GM19035 (cell line): ENCODE measurements around the gene UQCR11.

ENCODE experiments used
- ATAC-seq: cut with Tn5 transposase; IDR thresholded peaks from one replicate; pipeline ENCODE4 v1.9.1; 2021; ENCODE audit not compliant: unreplicated experiment

UQCR11 gene

DNA sequence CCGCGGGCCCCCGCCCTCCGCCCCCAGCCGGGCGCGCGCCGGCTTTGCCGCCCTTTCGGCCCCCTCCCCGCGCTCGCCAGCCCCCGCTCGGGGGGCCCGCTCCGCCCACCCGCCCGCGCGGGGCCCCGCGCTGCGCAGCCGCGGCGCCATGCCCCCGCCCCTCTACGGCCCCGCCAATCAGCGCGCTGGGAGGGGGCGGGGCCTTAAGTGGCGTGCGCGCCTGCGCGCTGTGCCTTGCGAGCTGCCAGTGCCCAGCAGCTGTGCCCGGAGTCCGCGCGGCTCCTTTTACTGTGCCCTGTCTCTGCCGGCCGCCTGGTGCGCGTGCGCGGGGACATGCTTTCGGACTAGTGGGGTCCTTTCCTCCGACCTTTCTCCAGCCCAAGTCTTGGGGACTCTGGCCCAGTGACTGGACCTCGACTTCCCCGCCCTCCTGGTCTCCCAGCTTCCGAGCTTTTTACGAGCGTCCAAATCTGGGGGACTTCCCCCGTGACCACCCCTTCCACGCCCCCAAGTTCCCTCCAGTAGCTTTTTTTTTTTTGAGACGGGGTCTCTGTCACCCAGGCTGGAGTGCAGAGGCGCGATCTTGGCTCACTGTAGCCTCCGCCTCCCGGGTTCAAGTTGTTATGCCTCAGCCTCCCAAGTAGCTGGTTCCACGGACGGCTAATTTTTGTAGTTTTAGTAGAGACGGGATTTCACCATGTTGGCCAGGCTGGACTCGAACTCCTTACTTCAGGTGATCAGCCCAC, 12.3 kb downstream of the UQCR11 start, which contains the start of gene MBD3:
MBD3 (minus strand) TSS at position 111 of the 746 bp plus-strand sequence. CDS start 234 bp downstream, outside the sequence.
- peak; percentile 67 for ATAC-seq

- peak; percentile 72 for ATAC-seq
These were observed 13.1 kb downstream of the UQCR11 start for GRCh38 chr19:1592024-1592754.

- ATAC-seq, result no peak
These were observed 13.7 kb downstream of the UQCR11 start for GRCh38 chr19:1591421-1592023.

DNA sequence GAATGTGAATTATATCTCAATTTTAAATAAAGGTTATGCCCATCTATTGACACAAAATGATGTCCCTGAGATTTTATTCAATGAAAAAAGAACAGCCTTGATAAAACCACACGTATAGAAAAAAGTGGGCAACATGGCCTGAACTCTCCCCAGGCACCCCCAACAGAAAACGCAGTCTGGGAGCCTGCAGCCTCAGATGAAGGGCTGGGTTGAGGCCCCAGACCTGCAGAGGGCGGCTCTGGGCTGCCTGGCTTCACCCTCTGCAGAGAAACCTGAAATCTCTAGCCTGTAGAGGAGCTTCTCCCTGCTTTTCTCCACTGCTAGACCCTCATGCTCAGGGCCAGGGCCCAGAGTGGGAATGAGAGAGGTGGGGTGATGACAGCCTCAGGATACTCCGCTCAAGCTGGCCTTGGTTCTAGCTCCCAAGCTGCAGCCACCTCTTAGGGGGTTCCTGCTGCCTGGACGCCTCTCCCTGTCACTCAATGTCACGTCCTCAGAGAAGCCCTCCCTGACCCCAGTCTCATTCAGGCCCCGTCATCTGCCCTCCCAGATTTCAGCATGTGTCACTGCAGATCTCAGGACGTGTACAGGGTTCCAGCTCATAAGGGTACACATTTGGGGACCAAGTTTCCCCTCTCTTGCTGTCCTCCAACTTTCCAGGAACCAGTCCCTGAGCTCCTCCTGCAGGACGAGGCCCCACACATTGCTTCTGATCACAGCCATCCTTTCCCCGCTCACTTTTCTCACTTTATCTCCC, 14.4 kb downstream of the UQCR11 start:
- no peak for ATAC-seq

- ATAC-seq, result no peak
These were observed 17.4 kb downstream of the UQCR11 start for GRCh38 chr19:1587872-1588271.

DNA sequence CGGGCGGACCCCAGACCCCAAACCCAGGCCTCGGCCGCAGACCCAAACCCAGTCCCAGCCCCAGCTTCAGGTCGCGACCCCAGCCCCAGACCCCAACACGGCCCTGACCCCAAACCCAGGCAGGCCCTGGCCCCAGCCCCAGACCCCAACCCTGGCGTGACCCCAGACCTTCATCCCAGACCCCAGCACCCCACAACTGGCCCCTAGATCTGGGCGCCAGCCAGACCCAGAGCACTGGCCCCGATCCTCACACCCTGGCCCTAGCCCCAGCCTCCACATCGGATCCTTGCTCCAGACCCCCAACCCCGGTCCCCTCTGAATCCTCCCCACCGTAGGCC, 20.1 kb downstream of the UQCR11 start:
- ATAC-seq, result no peak

DNA sequence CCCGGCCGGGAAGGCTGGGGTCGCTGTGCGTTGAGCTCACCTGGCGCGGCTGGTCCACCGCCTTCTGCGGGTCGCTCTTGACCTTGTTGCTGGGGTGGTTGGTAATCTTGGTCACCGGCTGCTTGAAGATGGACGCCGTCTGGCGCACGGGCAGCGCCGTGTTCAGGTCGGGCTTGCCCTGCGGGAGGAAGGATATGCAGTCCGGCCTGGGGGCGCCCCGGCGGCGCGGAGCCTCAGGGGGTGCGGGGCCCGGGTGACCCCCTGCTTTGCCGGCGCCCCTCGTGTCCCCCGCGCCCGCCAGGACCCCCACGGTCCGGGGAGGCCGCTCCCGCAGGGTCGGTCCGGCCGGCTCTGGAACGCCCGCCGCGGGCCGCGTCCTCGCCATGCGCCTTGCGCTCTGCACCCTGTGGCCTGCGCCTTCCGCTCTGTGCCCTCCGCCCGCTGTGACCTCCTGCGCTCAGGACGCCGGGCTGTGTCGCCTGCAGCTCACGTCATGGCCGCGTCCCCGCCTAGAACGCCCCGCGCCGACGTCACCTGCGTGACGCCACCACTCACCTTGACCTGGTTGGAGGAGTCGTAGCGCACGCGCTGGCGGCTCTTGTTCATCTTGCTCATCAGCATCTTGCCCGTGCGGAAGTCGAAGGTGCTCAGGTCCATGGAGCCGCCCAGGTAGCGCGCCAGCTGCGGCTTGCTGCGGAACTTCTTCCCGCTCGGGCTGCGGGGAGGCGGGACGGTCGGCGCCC, 20.6 kb downstream of the UQCR11 start:
- ATAC-seq, result no peak

DNA sequence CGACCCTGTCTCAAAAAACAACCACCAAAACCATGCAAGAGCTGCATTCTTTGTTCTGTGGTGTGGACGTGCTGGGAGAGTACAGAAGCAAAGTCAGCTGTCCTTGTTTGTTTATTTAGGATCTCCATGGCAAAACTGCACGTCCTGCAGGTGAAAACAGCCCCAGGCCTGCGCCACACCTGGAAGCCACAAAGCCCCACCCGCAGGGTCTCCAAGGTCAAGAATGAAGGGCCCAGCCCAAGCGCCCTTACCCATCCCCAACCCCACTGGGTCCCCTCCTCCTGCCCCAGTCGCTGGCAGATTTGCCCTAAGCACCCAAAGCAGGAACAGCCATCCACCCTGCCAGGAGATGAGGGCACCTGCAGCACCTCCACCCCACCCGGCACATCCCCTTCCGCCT, 23.1 kb downstream of the UQCR11 start:
- no peak for ATAC-seq

DNA sequence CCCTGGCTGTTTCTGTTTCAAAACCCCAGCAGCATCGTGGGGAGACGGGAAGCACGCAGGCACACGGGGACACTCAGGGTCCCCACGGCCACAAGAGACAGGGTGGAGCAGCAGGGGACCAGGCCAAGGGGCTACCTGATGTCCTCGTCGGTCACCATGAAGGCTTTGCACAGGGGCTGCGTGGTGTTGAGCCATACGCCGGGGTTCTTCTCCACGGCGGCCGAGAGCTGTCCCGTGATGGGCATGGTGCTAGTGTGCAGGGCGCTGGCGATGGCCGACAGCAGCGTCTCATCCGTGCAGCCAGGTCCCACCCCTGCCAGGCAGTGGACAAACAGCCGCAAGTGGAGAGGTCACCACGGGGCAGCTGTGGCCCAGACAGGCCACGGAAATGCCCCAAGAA, 24.3 kb downstream of the UQCR11 start:
- no peak for ATAC-seq

- no peak for ATAC-seq
These were observed 24.9 kb downstream of the UQCR11 start for GRCh38 chr19:1580382-1580781.

DNA sequence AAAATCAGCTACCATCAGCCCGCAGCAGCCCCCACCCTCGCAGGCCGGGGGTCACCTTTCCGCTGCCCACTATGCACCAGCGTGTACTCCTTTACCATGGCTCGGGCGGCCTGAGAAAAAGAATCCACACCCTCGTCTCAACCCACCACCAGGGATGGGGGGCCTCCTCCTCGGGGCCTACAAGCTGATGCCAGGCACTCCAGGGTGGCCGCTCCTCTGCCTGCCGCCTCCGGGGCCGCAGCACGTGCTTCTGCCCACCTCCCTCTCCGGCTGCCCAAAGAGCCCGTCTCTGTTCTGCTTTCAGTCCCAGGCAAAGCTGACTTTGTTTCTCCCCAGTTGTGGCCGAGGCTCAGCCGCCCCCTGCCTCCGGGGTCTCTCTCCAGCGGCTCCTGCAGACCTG, 26.0 kb downstream of the UQCR11 start:
- no peak for ATAC-seq

DNA sequence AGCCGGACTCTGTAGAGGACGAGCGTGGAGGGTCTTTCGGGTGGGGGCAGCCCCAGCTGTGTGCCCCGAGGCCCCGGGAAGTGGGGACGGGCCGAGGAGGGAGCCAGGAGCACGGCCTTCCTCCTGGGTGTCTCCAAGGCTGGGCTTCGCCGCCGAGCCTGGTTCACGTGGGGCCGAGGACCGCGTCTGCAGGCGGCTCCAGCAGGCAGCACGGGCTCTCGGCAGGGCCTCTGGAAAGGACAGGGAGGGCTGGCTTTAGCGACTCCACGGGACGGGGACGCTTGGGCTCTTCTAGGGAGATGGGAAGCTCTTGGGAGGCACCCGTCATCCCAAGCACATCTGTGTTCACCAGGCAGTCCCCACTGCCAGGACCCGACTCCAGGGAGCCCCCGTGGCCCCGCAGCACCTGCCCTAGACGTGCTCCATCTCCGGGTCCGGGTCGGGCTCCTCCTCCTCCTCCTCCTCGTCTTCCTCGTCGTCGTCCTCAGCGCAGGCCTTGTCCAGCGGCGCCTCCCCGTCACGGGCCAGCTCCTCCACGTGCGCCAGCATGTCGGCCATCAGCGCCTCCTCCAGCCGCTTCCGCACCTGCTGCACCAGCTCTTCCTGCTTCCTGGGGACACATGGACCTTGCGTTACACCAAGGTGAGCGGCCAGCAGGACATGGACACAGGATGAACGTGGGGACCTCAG, 27.2 kb downstream of the UQCR11 start:
- no peak for ATAC-seq

DNA sequence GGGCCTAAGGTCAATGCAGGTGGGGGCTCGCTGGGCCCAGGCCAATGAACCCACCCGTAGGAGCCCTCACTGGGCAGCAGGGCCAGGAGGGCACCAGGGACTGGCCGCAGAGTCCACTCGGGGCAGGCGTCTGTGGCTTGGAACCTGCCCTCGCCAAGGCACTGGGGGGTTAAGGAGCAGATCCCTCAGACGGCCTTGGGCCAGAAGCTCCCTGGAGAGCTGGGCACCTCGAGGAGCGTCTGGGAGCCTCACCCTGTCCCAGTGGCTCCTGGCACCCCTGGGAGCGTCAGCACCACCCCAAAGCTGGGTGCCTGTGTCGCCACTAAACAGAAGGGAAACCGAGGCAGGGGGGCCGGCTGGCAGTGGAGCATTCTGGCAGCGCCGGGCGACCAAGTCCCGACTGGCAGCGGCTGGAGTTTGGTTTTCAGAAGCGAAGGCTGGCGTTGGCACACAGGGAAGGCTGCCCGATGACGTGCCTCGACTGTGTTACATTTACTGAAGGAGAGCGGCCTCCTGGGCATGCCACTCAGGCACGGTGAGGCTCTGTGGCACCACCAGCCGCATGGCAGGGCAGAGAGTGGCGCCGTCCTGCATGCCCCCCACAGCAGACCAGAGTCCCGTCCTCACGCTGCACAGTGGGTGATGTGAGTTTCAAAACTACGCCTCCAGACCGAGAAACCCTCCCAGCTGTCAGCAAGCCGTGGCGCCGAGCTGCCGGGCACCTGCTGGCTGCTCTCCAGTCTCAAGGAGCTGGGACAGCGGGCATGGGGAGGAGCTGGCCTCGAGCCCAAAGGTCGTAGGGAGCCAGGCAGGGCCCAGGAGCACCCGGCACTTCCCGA, 28.0 kb downstream of the UQCR11 start:
- ATAC-seq, result no peak

DNA sequence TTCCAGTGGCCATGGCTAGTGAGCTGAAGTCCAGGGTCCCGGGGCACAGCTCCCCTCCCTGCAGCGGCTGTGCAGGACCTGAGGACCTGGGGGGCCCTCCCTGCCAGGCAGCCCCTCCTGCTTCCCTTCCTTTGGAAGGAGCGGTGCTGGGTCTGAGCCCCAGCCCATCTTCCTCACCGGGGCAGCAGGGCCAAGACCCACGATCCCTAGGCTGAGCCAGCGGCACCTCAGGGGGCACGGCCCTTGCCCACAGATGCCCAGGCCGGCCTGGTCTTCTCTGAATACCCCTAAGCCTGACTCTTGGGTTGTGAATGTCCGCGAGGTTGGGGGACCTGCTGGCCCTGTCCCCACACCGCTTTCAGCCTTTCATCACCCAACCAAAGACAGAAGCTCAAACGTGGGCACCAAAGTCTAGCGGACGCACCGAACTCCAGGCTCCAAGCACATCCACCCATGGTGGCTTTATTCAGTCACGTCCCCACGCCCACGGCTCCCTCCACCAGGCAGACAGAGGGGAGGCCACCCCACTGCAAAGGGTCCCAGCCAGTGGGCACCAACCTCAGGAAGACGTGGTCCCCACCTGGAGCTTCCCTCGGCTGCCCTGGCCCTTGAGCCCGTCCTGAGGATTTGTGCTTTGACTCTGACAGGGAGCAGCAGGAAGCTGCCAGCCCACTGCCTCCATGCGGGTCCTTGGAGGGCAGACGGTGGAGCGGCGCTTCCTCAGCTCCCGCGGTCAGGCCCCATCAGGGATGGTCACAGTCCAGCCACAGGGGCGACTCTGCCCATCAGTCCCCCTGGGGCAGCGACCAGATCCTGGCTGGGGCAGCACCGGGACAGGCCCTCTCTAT, 28.8 kb downstream of the UQCR11 start:
- no peak for ATAC-seq

DNA sequence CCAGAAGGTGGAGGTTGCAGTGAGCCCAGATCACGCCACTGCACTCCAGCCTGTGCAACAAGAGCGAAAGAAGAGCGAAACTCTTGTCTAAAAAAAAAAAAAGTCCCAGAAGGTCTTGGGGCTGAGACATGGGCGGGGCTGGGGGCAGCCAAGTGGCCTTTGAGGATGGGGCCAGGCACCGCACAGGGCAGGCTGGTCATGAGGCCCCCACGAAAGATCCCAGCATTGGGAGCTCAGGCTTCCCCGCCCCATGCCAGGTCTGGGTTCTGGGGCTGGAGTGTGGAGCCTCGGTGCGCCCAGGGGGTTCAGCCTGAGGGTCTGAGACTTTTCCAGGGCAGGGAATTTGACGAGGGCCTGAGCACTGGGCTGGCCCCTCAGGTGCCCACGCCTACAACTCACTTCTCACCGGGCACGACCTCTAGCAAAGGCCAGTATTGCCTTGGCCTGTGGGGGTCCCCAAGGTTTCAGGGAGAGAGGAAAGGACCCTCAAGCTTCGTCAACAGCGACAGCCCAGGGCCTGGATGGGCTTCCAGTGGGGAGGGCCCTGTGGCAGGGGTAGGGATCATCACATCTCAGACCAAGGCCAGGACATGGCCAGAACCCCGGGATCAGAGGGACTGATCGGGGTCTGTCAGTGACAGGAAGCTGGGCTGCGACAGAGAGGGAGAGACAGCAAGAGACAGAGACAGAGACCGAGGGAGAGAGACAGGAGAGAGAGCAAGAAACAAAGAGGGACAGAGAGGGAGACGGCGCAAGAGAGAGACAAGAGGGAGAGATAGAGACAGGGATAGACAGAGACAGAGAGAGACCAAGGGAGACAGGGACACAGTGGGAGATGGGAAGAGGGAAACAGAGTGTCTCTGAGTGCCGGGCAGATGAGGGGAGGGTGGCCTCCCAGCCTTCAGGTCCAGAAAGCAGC, 29.7 kb downstream of the UQCR11 start:
- no peak for ATAC-seq

DNA sequence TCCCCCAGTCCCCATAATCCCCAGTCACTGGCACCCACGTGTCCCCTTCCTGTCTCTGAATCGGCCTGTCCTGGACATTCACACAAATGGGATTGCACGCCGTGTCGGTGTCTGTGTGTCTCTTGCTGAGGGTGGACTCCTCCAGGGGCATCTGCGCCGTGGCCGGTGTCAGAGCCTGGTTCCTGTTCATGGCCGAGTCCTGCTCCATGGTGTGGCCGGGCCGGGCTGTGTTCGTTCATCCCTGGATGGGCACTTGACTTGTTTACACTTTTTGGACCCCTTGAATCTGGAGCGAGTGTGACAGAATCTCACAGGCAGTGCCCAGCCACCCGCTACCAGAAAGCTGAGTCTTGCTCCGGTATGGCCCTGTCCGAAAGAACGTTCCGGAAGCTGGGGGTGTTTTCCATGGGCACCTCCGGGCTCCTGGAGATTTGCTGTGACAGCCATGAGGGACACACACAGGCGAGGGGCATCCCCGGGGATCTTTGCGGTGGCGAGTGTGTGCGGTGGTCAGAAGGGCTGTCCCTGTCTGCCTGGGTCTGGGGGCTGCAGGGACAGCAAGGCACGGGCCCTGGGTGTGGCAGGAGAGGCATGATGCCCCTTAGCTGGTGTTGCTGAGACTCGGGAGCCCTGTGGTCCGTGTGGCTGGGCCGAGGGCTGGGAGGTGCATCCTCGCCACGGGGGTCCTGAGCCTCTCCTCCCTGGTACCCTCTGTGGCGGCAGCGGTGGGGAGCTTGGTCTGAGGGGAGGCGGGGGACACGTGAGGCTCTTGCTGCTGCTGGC, 30.7 kb downstream of the UQCR11 start:
- ATAC-seq, result no peak

GRCh38 chr19:1572795-1573194, 32.5 kb downstream of the UQCR11 start:
- no peak for ATAC-seq
